Large intestine (tissue), 3 donors: Measurements from ENCODE around the gene UTP14C. TPM values are rescaled to one million over a fixed set of nuclear protein-coding genes. Genes with fewer than 3 reads are reported as not detected.

Experiments used
- DNase-seq, 2 donors: peaks; one replicate each; pipeline versions ENCODE4 v3.0.0 to v3.0.0-alpha.2; 2013
- H3K27ac ChIP-seq: one replicate; pipeline ENCODE4 v1.5.1; 2013; ENCODE audit warnings: low read length
- H3K27me3 ChIP-seq: 2 replicates; pipeline ENCODE4 v1.6.1; 2013; ENCODE audit warnings: low read length; ENCODE audit not compliant: control insufficient read depth, insufficient read depth
- H3K36me3 ChIP-seq: 2 replicates; pipeline ENCODE4 v1.6.1; 2013; ENCODE audit warnings: low read length; ENCODE audit not compliant: control insufficient read depth, insufficient read depth
- H3K4me1 ChIP-seq: one replicate; pipeline ENCODE4 v1.6.1; 2013; ENCODE audit warnings: low read length; ENCODE audit not compliant: control insufficient read depth, insufficient read depth
- H3K4me3 ChIP-seq: one replicate; pipeline ENCODE4 v1.5.1; 2013; ENCODE audit warnings: low read length
- H3K9me3 ChIP-seq: one replicate; pipeline ENCODE4 v1.6.1; 2013; ENCODE audit warnings: mild to moderate bottlenecking, low read depth, low read length, moderate library complexity; ENCODE audit not compliant: control insufficient read depth
- WGBS: methylation state at CpG from one replicate; pipeline ENCODE4 v1.1.5; 2013; ENCODE audit warnings: low lambda C conversion rate; ENCODE audit not compliant: insufficient coverage; 5-methylcytosine and 5-hydroxymethylcytosine counted together
- polyA plus RNA-seq: library from polyadenylated mRNA; unstranded; fragments of 120-200 nt; gene quantifications from one replicate; pipeline ENCODE4 v1.2.1, GENCODE V29; 2013

Gene UTP14C
- polyA plus RNA-seq, 1 donor: 23.8 TPM

GRCh38 chr13:52001120-52001731 is 23.3 kb upstream of the UTP14C start:
- Histone ChIP-seq H3K36me3 (no peaks in the 10 kb centered on the region), H3K4me1 (peaks cover 57% of the 10 kb centered on the region), H3K9me3 (no peaks in the 10 kb centered on the region), H3K27ac (no peak overlapping the region), H3K4me3 (no peak overlapping the region), H3K27me3 (no peaks in the 10 kb centered on the region)
- DNase-seq: no peak
- 80% methylated on average over 2 of the region's 3 CpGs for WGBS

DNA sequence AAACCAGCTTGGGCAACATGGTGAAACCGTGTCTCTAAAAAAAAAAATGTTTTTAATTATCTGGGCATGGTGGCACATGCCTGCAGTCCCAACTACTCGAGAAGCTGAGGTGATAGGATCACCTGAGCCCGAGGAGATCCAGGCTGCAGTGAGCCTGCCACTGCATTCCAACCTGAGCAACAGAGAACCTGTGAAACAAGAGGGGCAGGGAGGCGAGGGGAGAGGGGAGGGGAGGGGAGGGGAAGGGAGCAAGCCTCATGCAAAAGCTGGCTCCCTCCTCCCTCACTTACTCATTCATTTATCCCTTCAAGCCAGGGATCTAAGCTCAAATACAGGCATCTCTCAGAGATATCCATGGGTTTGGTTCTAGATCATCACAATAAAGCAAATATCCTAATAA is 22.1 kb upstream of the UTP14C start:
- no peak for DNase-seq
- peaks cover 53% of the 10 kb centered on the region for H3K4me1 ChIP-seq
- no peaks in the 10 kb centered on the region for H3K9me3 ChIP-seq
- no CpG with 5 or more reads among the region's 4 CpGs for WGBS
- no peaks in the 10 kb centered on the region for H3K36me3 ChIP-seq
- H3K4me3 ChIP-seq: no peak overlapping the region
- H3K27me3 ChIP-seq: no peaks in the 10 kb centered on the region
- H3K27ac ChIP-seq: no peak overlapping the region

GRCh38 chr13:52003541-52003940 is 20.9 kb upstream of the UTP14C start:
- H3K27ac ChIP-seq: peak overlapping the region; percentile 17
- no peaks in the 10 kb centered on the region for H3K27me3 ChIP-seq
- no peak overlapping the region for H3K4me3 ChIP-seq
- H3K36me3 ChIP-seq: no peaks in the 10 kb centered on the region
- H3K4me1 ChIP-seq: peaks cover 46% of the 10 kb centered on the region
- no peaks in the 10 kb centered on the region for H3K9me3 ChIP-seq
- WGBS: no CpG with 5 or more reads among the region's 4 CpGs
- DNase-seq: peak in 1 of 2 donors; percentile 74

GRCh38 chr13:52004511-52005170 is 19.9 kb upstream of the UTP14C start:
- no CpG with 5 or more reads among the region's 7 CpGs for WGBS
- no peak overlapping the region for H3K4me3 ChIP-seq
- peak in 1 of 2 donors; percentile 65 for DNase-seq
- no peaks in the 10 kb centered on the region for H3K27me3 ChIP-seq
- no peaks in the 10 kb centered on the region for H3K36me3 ChIP-seq
- peak overlapping the region; percentile 44 for H3K27ac ChIP-seq
- H3K4me1 ChIP-seq: peaks cover 35% of the 10 kb centered on the region
- H3K9me3 ChIP-seq: no peaks in the 10 kb centered on the region

- H3K9me3 ChIP-seq: no peaks in the 10 kb centered on the region
- peak overlapping the region; percentile 73 for H3K27ac ChIP-seq
- DNase-seq: peak in 1 of 2 donors; percentile 73
- H3K4me1 ChIP-seq: peaks cover 29% of the 10 kb centered on the region
- WGBS: 89% methylated on average over 3 of the region's 13 CpGs
- H3K4me3 ChIP-seq: peak overlapping the region; percentile 8
- no peaks in the 10 kb centered on the region for H3K36me3 ChIP-seq
- no peaks in the 10 kb centered on the region for H3K27me3 ChIP-seq
These were observed 18.5 kb upstream of the UTP14C start for GRCh38 chr13:52005841-52006522.

DNA sequence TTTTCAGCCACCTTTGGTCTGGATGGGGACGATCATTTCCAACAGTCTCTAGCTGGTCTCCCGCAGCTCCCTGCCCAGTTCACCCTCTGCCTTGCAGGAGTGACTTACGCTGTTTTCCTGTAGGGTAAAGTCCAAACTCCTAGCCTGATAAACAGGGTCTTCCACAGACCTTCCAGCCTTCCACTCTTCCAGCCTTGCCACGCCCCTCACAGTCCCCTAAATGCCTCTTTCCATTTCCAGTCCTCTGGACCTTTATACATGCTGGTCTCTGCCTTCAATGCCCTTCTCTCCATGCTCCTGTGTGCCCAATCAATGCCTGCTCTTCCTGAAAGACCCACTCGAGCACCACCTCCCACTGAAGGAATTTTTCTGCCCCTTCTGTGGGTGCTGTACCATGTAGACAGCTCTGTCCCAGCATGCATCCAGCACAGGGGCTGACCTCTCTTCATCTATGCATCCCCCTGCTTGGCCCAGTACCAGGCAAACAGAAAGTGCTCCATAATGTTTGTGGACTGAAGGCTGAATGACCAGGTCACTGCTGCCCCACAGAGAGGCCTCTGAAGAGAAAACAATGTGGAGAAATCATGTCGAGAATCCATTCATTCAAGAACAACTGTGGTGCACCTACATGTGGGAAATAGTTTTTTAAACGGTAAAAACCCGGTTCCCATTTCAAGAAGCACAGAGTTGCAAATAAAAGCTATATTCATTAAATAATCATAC is 17.8 kb upstream of the UTP14C start:
- H3K4me1 ChIP-seq: peaks cover 29% of the 10 kb centered on the region
- H3K27ac ChIP-seq: peak overlapping the region; percentile 73
- H3K4me3 ChIP-seq: peak overlapping the region; percentile 8
- H3K9me3 ChIP-seq: no peaks in the 10 kb centered on the region
- WGBS: 80% methylated on average over 1 of the region's 8 CpGs
- no peaks in the 10 kb centered on the region for H3K27me3 ChIP-seq
- DNase-seq: peak; percentile 66 to 85
- no peaks in the 10 kb centered on the region for H3K36me3 ChIP-seq

DNA sequence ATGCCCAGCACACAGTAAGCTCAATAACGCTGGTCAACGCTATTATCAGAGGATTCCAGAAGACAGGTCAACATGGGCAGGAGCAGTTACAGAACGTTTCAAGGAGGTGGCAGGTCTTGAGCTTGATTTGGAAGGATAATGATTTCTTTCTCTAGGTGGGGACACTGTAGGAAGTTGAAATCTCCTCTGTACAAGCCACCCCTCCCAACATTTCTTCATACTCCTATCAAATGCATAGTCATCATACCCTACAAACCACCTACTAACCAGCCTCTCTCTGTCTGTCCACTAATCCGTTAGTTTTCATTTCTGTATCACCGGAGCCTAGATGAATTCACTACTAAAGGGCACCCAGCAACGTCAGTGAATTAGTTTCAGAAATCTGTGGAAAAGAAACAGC is 14.5 kb upstream of the UTP14C start:
- no peak for DNase-seq
- H3K4me1 ChIP-seq: peaks cover 15% of the 10 kb centered on the region
- H3K9me3 ChIP-seq: no peaks in the 10 kb centered on the region
- no peak overlapping the region for H3K4me3 ChIP-seq
- no CpG with 5 or more reads among the region's 6 CpGs for WGBS
- H3K27me3 ChIP-seq: no peaks in the 10 kb centered on the region
- no peaks in the 10 kb centered on the region for H3K36me3 ChIP-seq
- H3K27ac ChIP-seq: no peak overlapping the region

DNA sequence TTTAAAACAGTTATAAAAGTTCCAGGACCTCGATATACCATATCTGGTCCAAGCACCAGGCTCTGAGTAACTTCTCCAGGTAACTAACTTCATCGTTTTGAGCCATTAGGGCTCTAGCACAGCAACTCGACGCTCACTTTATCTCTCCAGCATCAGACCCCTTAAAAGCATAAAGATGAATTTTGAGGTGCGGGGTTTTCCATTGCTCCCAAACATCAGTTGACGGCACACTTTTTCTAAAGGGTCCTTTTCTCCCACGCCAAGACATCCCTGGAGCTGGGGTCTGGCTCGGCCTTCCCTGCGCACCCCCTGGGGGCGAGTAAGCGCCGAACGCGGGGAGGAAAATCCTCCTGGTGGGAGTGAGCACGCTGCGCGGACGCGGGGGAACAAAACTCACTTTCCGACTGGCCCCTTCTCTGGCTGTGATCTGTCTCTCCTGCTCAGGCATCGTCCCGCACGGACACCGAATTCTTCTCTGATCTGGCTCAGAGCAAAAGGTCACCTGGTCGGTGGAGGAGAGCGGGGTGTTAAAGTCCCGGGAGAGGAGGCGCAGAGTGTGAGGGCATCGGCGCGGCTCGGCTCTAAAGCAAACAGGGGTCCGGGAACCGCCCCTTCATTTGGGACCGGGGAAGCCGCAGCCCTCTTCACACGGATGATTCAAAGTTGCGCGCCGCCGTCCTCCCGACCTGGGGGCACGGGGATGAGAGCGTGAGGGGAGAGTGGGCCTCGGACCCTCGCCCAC is 13.4 kb upstream of the UTP14C start, which contains the start of gene ATP7B:
TSS of gene ATP7B (minus strand) at position 561 of the 742 bp plus-strand sequence. CDS start at position 448, 113 bp downstream.
- Histone ChIP-seq H3K36me3 (no peaks in the 10 kb centered on the region), H3K4me3 (peak within 1 kb of the TSS; percentile 88), H3K27me3 (no peaks in the 10 kb centered on the region), H3K4me1 (peaks cover 6% of the 10 kb centered on the region), H3K27ac (peak within 1 kb of the TSS; percentile 74), H3K9me3 (no peaks in the 10 kb centered on the region)
- peak in 1 of 2 donors; percentile 66 for DNase-seq
- no CpG with 5 or more reads among the region's 46 CpGs for WGBS

DNA sequence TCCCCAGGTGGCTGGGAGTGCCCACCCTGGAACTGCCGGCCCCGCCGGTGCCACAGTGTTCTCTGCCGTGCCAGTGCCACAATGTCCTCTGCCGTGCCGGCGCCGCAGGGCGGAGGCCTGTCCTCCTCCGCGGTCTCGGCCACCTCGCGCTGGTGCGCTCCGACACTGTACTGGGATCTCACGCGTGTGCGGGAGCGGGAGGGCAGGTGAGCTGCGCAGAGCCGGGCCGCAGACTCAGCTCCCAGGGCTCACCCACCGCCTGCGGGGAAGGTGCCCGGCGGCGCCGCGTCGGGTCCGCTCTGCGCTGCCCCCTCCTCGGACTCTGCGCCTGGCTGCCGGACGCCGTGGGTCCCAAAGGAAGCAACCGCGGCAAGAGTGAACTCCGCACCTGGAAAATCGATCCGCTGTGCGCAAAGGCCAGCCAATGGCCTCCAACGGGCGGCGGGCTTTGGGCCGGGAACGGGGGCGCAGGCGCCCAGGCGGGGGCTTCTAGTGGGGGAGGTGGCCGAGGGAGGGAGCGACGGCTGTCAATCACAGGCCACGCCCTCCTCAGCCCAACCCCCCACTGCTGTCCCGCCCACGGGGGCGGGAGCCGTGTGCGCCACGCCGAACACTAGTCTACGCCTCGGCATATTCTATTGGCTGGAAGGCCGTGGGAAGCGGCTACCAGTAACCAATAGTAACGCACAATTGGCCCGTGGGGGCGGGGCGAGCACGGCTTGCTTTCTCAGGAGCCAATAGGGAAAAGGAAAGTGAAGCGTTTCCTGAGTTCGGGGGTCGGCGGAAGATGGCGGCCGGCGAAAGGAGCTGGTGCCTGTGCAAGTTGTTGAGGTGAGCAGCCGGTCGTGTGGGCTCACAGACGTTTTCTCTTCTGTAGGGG is 12.6 kb upstream of the UTP14C start, which contains the start of gene ALG11:
TSS of gene ALG11 (plus strand) at position 767 of the 880 bp plus-strand sequence. CDS start at position 788, 21 bp downstream.
- no CpG with 5 or more reads among the region's 82 CpGs for WGBS
- H3K9me3 ChIP-seq: no peaks in the 10 kb centered on the region
- no peaks in the 10 kb centered on the region for H3K27me3 ChIP-seq
- peak within 1 kb of the TSS; percentile 88 for H3K4me3 ChIP-seq
- peak within 1 kb of the TSS; percentile 74 for H3K27ac ChIP-seq
- DNase-seq: peak; percentile 98 to 99
- H3K4me1 ChIP-seq: peaks cover 2% of the 10 kb centered on the region
- no peaks in the 10 kb centered on the region for H3K36me3 ChIP-seq
